Fibroblast of upper back skin (primary cell): ENCODE data around the gene C3orf33.

Experiments
- DNase-seq: peaks from one replicate; pipeline ENCODE4 v3.0.0-alpha.2; 2013

C3orf33 gene

GRCh38 chr3:155739154-155739553 lies 66.9 kb downstream of the C3orf33 start:
- DNase-seq = peak; percentile 69

GRCh38 chr3:155738580-155739076 lies 67.5 kb downstream of the C3orf33 start:
- DNase-seq = no peak

- peak; percentile 11 for DNase-seq
Measured at GRCh38 chr3:155737844-155738460, 68.1 kb downstream of the C3orf33 start.

GRCh38 chr3:155736381-155736780 lies 69.7 kb downstream of the C3orf33 start:
- no peak for DNase-seq

- DNase-seq = no peak
Measured at GRCh38 chr3:155730843-155731242, 75.2 kb downstream of the C3orf33 start.

GRCh38 chr3:155727836-155728235 lies 78.2 kb downstream of the C3orf33 start:
- no peak for DNase-seq

GRCh38 chr3:155714295-155714718 lies 91.8 kb downstream of the C3orf33 start:
- DNase-seq = no peak
